Keratinocyte (primary cell): ENCODE results near the gene CDCP1. TPM values are rescaled to one million over a fixed set of nuclear protein-coding genes. Genes with fewer than 3 reads are reported as not detected.

Experiments used
- DNase-seq: peaks from one replicate; pipeline ENCODE4 v3.0.0-alpha.2; 2011; ENCODE audit warnings: low read depth, missing footprints, low spot score
- FAIRE-seq: peaks from 2 replicates; lab custom pipeline; 2011; peaks lifted over from hg19 to GRCh38; lab: Jason Lieb, UNC
- H2AFZ ChIP-seq: 2 replicates; pipeline ENCODE4 v1.6.0; 2012; ENCODE audit warnings: low read length, control low read depth, inconsistent platforms; ENCODE audit not compliant: control insufficient read depth
- H3K27ac ChIP-seq: 2 replicates; pipeline ENCODE4 v1.5.1; 2011; ENCODE audit warnings: low read length; ENCODE audit not compliant: control insufficient read depth, insufficient read depth
- H3K27me3 ChIP-seq: 3 replicates; pipeline ENCODE4 v1.6.0; 2011; ENCODE audit warnings: low read length; ENCODE audit not compliant: control insufficient read depth, insufficient read depth; ENCODE audit errors: extremely low read depth
- H3K36me3 ChIP-seq, 2 experiments: 2 replicates in 1 of 2; 3 replicates in 1 of 2; pipeline ENCODE4 v1.5.1; 2011; ENCODE audit warnings: low read length in 2 of 2, mild to moderate bottlenecking in 1 of 2; ENCODE audit not compliant: control insufficient read depth in 2 of 2, insufficient read depth in 2 of 2; ENCODE audit errors: extremely low read depth in 1 of 2
- H3K4me1 ChIP-seq: 3 replicates; pipeline ENCODE4 v1.5.1; 2011; ENCODE audit warnings: low read length; ENCODE audit not compliant: control insufficient read depth, insufficient read depth; ENCODE audit errors: extremely low read depth
- H3K4me2 ChIP-seq: 3 replicates; pipeline ENCODE4 v1.6.0; 2011; ENCODE audit warnings: low read depth, low read length; ENCODE audit not compliant: control insufficient read depth, insufficient read depth; ENCODE audit errors: extremely low read depth
- H3K4me3 ChIP-seq, 3 experiments: fragments of 200-600 bp in 1 of 3; sonication (generic) in 1 of 3; 2 replicates in 2 of 3; 3 replicates in 1 of 3; pipeline ENCODE4 v1.5.1; 2011 to 2016; ENCODE audit warnings: low read length in 3 of 3, mild to moderate bottlenecking in 3 of 3, control low read depth in 2 of 3, inconsistent platforms in 1 of 3, low read depth in 1 of 3, mixed read lengths in 1 of 3, mixed run types in 1 of 3, moderate library complexity in 1 of 3; ENCODE audit not compliant: control insufficient read depth in 2 of 3, insufficient read depth in 2 of 3; ENCODE audit errors: extremely low read depth in 1 of 3
- H3K79me2 ChIP-seq: 2 replicates; pipeline ENCODE4 v1.6.0; 2012; ENCODE audit warnings: low read length; ENCODE audit not compliant: control insufficient read depth, insufficient read depth
- H3K9ac ChIP-seq: 3 replicates; pipeline ENCODE4 v1.6.0; 2011; ENCODE audit warnings: low read length; ENCODE audit not compliant: control insufficient read depth, insufficient read depth; ENCODE audit errors: extremely low read depth
- H3K9me1 ChIP-seq: 3 replicates; pipeline ENCODE4 v1.6.0; 2011; ENCODE audit warnings: low read length; ENCODE audit not compliant: control insufficient read depth, insufficient read depth; ENCODE audit errors: extremely low read depth
- H3K9me3 ChIP-seq: 2 replicates; pipeline ENCODE4 v1.5.1; 2012; ENCODE audit warnings: low read depth, low read length; ENCODE audit not compliant: control insufficient read depth
- H4K20me1 ChIP-seq: 3 replicates; pipeline ENCODE4 v1.6.0; 2011; ENCODE audit warnings: low read length; ENCODE audit not compliant: control insufficient read depth, insufficient read depth; ENCODE audit errors: extremely low read depth
- CTCF ChIP-seq, 3 experiments: IDR thresholded peaks in 1 of 3; conservative IDR thresholded peaks in 1 of 3; optimal IDR thresholded peaks in 1 of 3; 2 replicates in 2 of 3; 3 replicates in 1 of 3; pipeline versions ENCODE3 to v1.5.1; 2011; ENCODE audit warnings: low read length in 3 of 3, mild to moderate bottlenecking in 3 of 3, moderate library complexity in 2 of 3, control low read depth in 1 of 3, inconsistent platforms in 1 of 3; ENCODE audit not compliant: insufficient read depth in 2 of 3; ENCODE audit errors: extremely low read depth in 1 of 3
- EZH2 ChIP-seq: IDR thresholded peaks from one replicate; pipeline ENCODE4 v1.6.1; 2012; ENCODE audit warnings: inconsistent platforms, mild to moderate bottlenecking, low read length, moderate library complexity
- dilution Hi-C: fragments of 300-500 bp; cut with MboI; formaldehyde crosslinking; loops from one replicate; pipeline ENCODE4 v1.7.0; 2020; ENCODE audit warnings: low sequenced_read_pairs; ENCODE audit not compliant: extremely low pct_ligation_motif_present
- polyA plus RNA-seq, 5 experiments: library from polyadenylated mRNA; depleted of rRNA in 3 of 5; stranded (reverse) in 3 of 5; stranded (forward) in 1 of 5; unstranded in 1 of 5; fragments of >200 nt; gene quantifications; 1 replicate in 1 of 5; 2 replicates in 3 of 5; 3 replicates in 1 of 5; pipeline versions ENCODE4 v1.2.1 to v1.2.3, GENCODE V29; 2011 to 2012; ENCODE audit warnings: missing spikeins in 2 of 5, low read depth in 1 of 5, low replicate concordance in 1 of 5
- small RNA-seq, 3 experiments: library from RNA; depleted of rRNA; stranded (forward); fragments of <200 nt; gene quantifications; one replicate each; pipeline ENCODE3, GENCODE V24; 2012; ENCODE audit warnings: low read depth in 3 of 3, low replicate concordance in 1 of 3; ENCODE audit not compliant: insufficient read length in 3 of 3

CDCP1 gene
- polyA plus RNA-seq, 1 donor (not counting 4 experiments of a cell fraction or from before 2014, with no cell fraction given) = 85.8 TPM

- Histone ChIP-seq H3K27ac (no peak overlapping the region), H4K20me1 (no peaks in the 10 kb centered on the region), H3K9me3 (no peaks in the 10 kb centered on the region), H3K9me1 (no peaks in the 10 kb centered on the region), H2AFZ (no peak overlapping the region), H3K4me1 (peaks cover 12% of the 10 kb centered on the region), H3K79me2 (no peaks in the 10 kb centered on the region), H3K9ac (no peak overlapping the region), H3K36me3 (no peaks in the 10 kb centered on the region), H3K27me3 (no peaks in the 10 kb centered on the region), H3K4me3 (no peak overlapping the region), H3K4me2 (no peak overlapping the region)
- no peak for FAIRE-seq
- no peak for TF ChIP-seq CTCF (optimal IDR thresholded peaks at IDR 0.05 in 1 of 3, IDR thresholded peaks at IDR 0.05 in 1 of 3, conservative IDR thresholded peaks at IDR 0.05 in 1 of 3; ENCODE audit: extremely low read depth in 1 of 3, insufficient read depth in 2 of 3, low read length in 3 of 3)
- TF ChIP-seq EZH2 = no peak
- no peak for DNase-seq
- dilution Hi-C loops = no loop called here
These were observed 112.4 kb downstream of the CDCP1 start for GRCh38 chr3:45033791-45034190.

Small RNA genes within 50 kb of the gene (small RNA-seq; reads per million reads assigned to genes)
- 0 reads per million in 3 experiments for gene RNU5B-3P

Other genes with a start within 250 kb of the CDCP1 start
- gene ZDHHC3, start 170.2 kb downstream of the CDCP1 start, polyA plus RNA-seq = 151 to 203 TPM (median 162 TPM) in 3 replicates
- 75.9 to 94.4 TPM (median 89.3 TPM) in 3 replicates for gene EXOSC7, start 170.1 kb downstream of the CDCP1 start, polyA plus RNA-seq
- gene CLEC3B, start 120.1 kb downstream of the CDCP1 start, polyA plus RNA-seq = 0.08 TPM in 1 of 3 replicates, not detected in the others
- 2.0 to 3.4 TPM (median 2.0 TPM) in 3 replicates for gene TMEM158, start 79.9 kb upstream of the CDCP1 start, polyA plus RNA-seq
- 21.3 to 23.3 TPM (median 22.4 TPM) in 3 replicates for gene LARS2, start 242.2 kb upstream of the CDCP1 start, polyA plus RNA-seq